GM19328 (cell line): ENCODE results near the gene SLAMF9.
"Not testable (repeated sequence)": the region's sequence is repeated elsewhere in the genome, so short reads cannot be mapped to it uniquely, and the experiment has no call there.

ENCODE experiments used
- ATAC-seq: cut with Tn5 transposase; IDR thresholded peaks from one replicate; pipeline ENCODE4 v1.9.1; 2021; ENCODE audit warnings: mild to moderate bottlenecking, moderate library complexity; ENCODE audit not compliant: unreplicated experiment

The SLAMF9 gene

GRCh38 chr1:159904036-159904435 lies 50.0 kb downstream of the SLAMF9 start:
- not testable (repeated sequence) for ATAC-seq

DNA sequence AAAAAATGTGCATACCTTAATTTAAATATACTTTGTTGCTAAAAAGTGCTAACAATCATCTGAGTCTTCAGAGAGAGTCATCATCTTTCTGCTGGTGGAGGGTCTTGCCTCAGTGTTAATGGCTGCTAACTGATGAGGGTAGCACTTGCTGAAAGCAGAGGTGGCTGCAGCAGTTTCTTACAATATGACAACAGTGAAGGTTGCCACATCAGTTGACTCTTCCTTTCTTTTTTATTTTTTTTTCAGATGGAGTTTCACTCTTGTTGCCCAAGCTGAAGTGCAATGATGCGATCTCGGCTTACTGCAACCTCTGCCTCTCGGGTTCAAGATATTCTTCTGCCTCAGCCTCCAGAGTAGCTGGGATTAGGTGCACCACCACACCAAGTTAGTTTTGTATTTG lies 51.5 kb downstream of the SLAMF9 start:
- ATAC-seq: no peak
